ENCODE results near the gene CASZ1.

GRCh38 chr1:10812387-10812915 is 16.0 kb upstream of the CASZ1 start:
- no peak for TF ChIP-seq CTCF (IDR thresholded peaks at IDR 0.05)
- TF ChIP-seq POLR2AphosphoS5 (IDR thresholded peaks at IDR 0.05): no peak
- no peak for TF ChIP-seq POLR2A (IDR thresholded peaks at IDR 0.05)
